H9 (cell line): ENCODE measurements around the gene SEMA5A. TPM values are rescaled to one million over a fixed set of nuclear protein-coding genes. Genes with fewer than 3 reads are reported as not detected.

Source experiments
- DNase-seq: peaks from one replicate; pipeline ENCODE4 v3.0.0-alpha.2; 2017
- H2AFZ ChIP-seq: one replicate; pipeline ENCODE4 v1.6.1; 2013; ENCODE audit warnings: mild to moderate bottlenecking, low read length, control low read depth, moderate library complexity
- H2AK5ac ChIP-seq: 2 replicates; pipeline ENCODE4 v1.6.1; 2013; ENCODE audit warnings: low read length, control low read depth, mixed read lengths; ENCODE audit not compliant: insufficient read length
- H2BK120ac ChIP-seq: one replicate; pipeline ENCODE4 v1.6.1; 2013; ENCODE audit warnings: low read depth, mild to moderate bottlenecking, low read length, control low read depth, inconsistent platforms; ENCODE audit not compliant: poor library complexity, severe bottlenecking
- H2BK12ac ChIP-seq: 2 replicates; pipeline ENCODE4 v1.6.1; 2013; ENCODE audit warnings: low read length, control low read depth, mixed read lengths, low read depth; ENCODE audit not compliant: insufficient read length
- H2BK15ac ChIP-seq: 2 replicates; pipeline ENCODE4 v1.6.1; 2013; ENCODE audit warnings: low read depth, low read length, control low read depth
- H2BK20ac ChIP-seq: one replicate; pipeline ENCODE4 v1.6.1; 2013; ENCODE audit warnings: low read depth, mild to moderate bottlenecking, low read length, control low read depth, inconsistent platforms; ENCODE audit not compliant: poor library complexity, severe bottlenecking
- H2BK5ac ChIP-seq: 2 replicates; pipeline ENCODE4 v1.6.1; 2013; ENCODE audit warnings: low read length, control low read depth, mixed read lengths; ENCODE audit not compliant: insufficient read length
- H3K14ac ChIP-seq: 2 replicates; pipeline ENCODE4 v1.6.1; 2013; ENCODE audit warnings: low read length, control low read depth; ENCODE audit not compliant: insufficient read depth
- H3K18ac ChIP-seq: 2 replicates; pipeline ENCODE4 v1.6.1; 2013; ENCODE audit warnings: low read depth, mild to moderate bottlenecking, mixed read lengths, low read length, control low read depth; ENCODE audit not compliant: insufficient read length
- H3K23ac ChIP-seq: 2 replicates; pipeline ENCODE4 v1.6.1; 2013; ENCODE audit warnings: low read length, control low read depth, mixed read lengths, low read depth; ENCODE audit not compliant: insufficient read length
- H3K23me2 ChIP-seq: 2 replicates; pipeline ENCODE4 v1.6.1; 2013; ENCODE audit warnings: low read depth, mild to moderate bottlenecking, mixed read lengths, low read length, control low read depth; ENCODE audit not compliant: insufficient read length, poor library complexity, severe bottlenecking
- H3K27ac ChIP-seq: 2 replicates; pipeline ENCODE4 v1.5.1; 2013; ENCODE audit warnings: low read length, control low read depth, mixed read lengths, low read depth; ENCODE audit not compliant: insufficient read length
- H3K27me3 ChIP-seq: 2 replicates; pipeline ENCODE4 v1.6.1; 2013; ENCODE audit warnings: low read length, control low read depth, inconsistent platforms; ENCODE audit not compliant: insufficient read depth
- H3K4ac ChIP-seq: 2 replicates; pipeline ENCODE4 v1.6.1; 2013; ENCODE audit warnings: low read depth, mild to moderate bottlenecking, control low read depth, inconsistent platforms, low read length, moderate library complexity
- H3K4me1 ChIP-seq: 2 replicates; pipeline ENCODE4 v1.6.1; 2013; ENCODE audit warnings: low read length, control low read depth, inconsistent platforms; ENCODE audit not compliant: insufficient read depth
- H3K4me2 ChIP-seq: 2 replicates; pipeline ENCODE4 v1.6.1; 2013; ENCODE audit warnings: low read length, control low read depth, mixed read lengths; ENCODE audit not compliant: insufficient read length, insufficient read depth
- H3K56ac ChIP-seq: 2 replicates; pipeline ENCODE4 v1.6.1; 2013; ENCODE audit warnings: low read depth, mild to moderate bottlenecking, mixed read lengths, low read length, control low read depth; ENCODE audit not compliant: insufficient read length
- H3K79me1 ChIP-seq: 2 replicates; pipeline ENCODE4 v1.6.1; 2013; ENCODE audit warnings: low read depth, mild to moderate bottlenecking, moderate library complexity, low read length, control low read depth, inconsistent platforms; ENCODE audit not compliant: insufficient read depth, poor library complexity, severe bottlenecking
- H3K79me2 ChIP-seq: 2 replicates; pipeline ENCODE4 v1.6.1; 2013; ENCODE audit warnings: low read length, control low read depth, inconsistent platforms; ENCODE audit not compliant: insufficient read depth
- H3K9ac ChIP-seq: 2 replicates; pipeline ENCODE4 v1.6.1; 2013; ENCODE audit warnings: low read length, control low read depth, mixed read lengths; ENCODE audit not compliant: insufficient read length; ENCODE audit errors: extremely low read depth
- H3K9me3 ChIP-seq: one replicate; pipeline ENCODE4 v1.6.1; 2013; ENCODE audit warnings: low read depth, low read length, inconsistent platforms; ENCODE audit not compliant: control insufficient read depth
- H3T11ph ChIP-seq: one replicate; pipeline ENCODE4 v1.6.1; 2013; ENCODE audit warnings: mild to moderate bottlenecking, low read length, control low read depth, inconsistent platforms
- H4K20me1 ChIP-seq: one replicate; pipeline ENCODE4 v1.6.1; 2013; ENCODE audit not compliant: control insufficient read depth, insufficient read length, insufficient read depth
- H4K5ac ChIP-seq: 2 replicates; pipeline ENCODE4 v1.6.1; 2013; ENCODE audit warnings: low read depth, mild to moderate bottlenecking, mixed read lengths, low read length, control low read depth; ENCODE audit not compliant: insufficient read length
- H4K8ac ChIP-seq: replicated peaks from 2 replicates; pipeline ENCODE4 v1.6.1; 2013; ENCODE audit warnings: low read length, control low read depth, mixed read lengths, low read depth; ENCODE audit not compliant: insufficient read length
- H4K91ac ChIP-seq: 2 replicates; pipeline ENCODE4 v1.6.1; 2013; ENCODE audit warnings: low read depth, mild to moderate bottlenecking, moderate library complexity, mixed read lengths, low read length, control low read depth; ENCODE audit not compliant: insufficient read length
- H3K27ac Mint-ChIP-seq, 3 experiments: 2 replicates in 2 of 3; 3 replicates in 1 of 3; pipeline ENCODE4 v1.8.0; 2020 to 2021; ENCODE audit warnings: mixed read lengths in 3 of 3, mild to moderate bottlenecking in 1 of 3, moderate library complexity in 1 of 3
- H3K27me3 Mint-ChIP-seq: 2 replicates; pipeline ENCODE4 v1.8.0; 2021; ENCODE audit warnings: low read depth, mild to moderate bottlenecking, moderate library complexity, mixed read lengths
- H3K36me3 Mint-ChIP-seq, 3 experiments: 2 replicates in 2 of 3; 3 replicates in 1 of 3; pipeline ENCODE4 v1.8.0; 2020 to 2021; ENCODE audit warnings: low read depth in 3 of 3, mixed read lengths in 3 of 3; ENCODE audit not compliant: insufficient read depth in 1 of 3
- H3K4me1 Mint-ChIP-seq, 2 experiments: 2 replicates each; pipeline ENCODE4 v1.8.0; 2020; ENCODE audit warnings: mixed read lengths in 2 of 2
- H3K4me3 Mint-ChIP-seq, 2 experiments: 2 replicates in 1 of 2; 3 replicates in 1 of 2; pipeline ENCODE4 v1.8.0; 2020 to 2021; ENCODE audit warnings: mild to moderate bottlenecking in 2 of 2, mixed read lengths in 2 of 2, moderate library complexity in 1 of 2
- H3K9me3 Mint-ChIP-seq, 2 experiments: 2 replicates in 1 of 2; 3 replicates in 1 of 2; pipeline ENCODE4 v1.8.0; 2020; ENCODE audit warnings: mild to moderate bottlenecking in 2 of 2, mixed read lengths in 2 of 2, moderate library complexity in 1 of 2
- WGBS: extraction: QIAGEN DNeasy Blood & Tissue Kit; methylation state at CpG from one replicate; pipeline ENCODE4 v1.1.7; 2013; ENCODE audit warnings: missing lambda C conversion rate, low lambda C conversion rate, mixed read lengths; ENCODE audit not compliant: insufficient read length; ENCODE audit errors: extremely low coverage; 5-methylcytosine and 5-hydroxymethylcytosine counted together
- total RNA-seq: library from RNA; stranded (reverse); gene quantifications from 2 replicates; pipeline ENCODE4 v1.2.1, GENCODE V29; 2021
- TF ChIP-seq, protein P1 (sequence below): fragments of 200-600 bp; sonication (generic); conservative IDR thresholded peaks from 3 replicates; pipeline ENCODE4 v1.8.0; 2021; ENCODE audit warnings: antibody characterized with exemption, mild to moderate bottlenecking

Gene SEMA5A
- total RNA-seq, 1 experiment from 2014 or later = 4.3 TPM

- Histone ChIP-seq H3K23ac (no peak overlapping the region), H2BK20ac (no peak overlapping the region), H3K56ac (no peak overlapping the region), H4K20me1 (no peaks in the 10 kb centered on the region), H3K27ac (no peak overlapping the region), H3K4me2 (no peak overlapping the region), H3K18ac (no peak overlapping the region), H3K14ac (no peak overlapping the region), H3K4ac (no peak overlapping the region), H2BK120ac (no peak overlapping the region), H3K79me1 (no peaks in the 10 kb centered on the region), H3K9ac (no peak overlapping the region), H2BK5ac (no peak overlapping the region), H3K9me3 (no peaks in the 10 kb centered on the region), H2BK12ac (no peak overlapping the region), H3T11ph (no peak overlapping the region), H2AK5ac (no peak overlapping the region), H3K79me2 (no peaks in the 10 kb centered on the region), H3K23me2 (no peaks in the 10 kb centered on the region), H3K4me1 (no peaks in the 10 kb centered on the region), H2AFZ (no peak overlapping the region), H2BK15ac (no peak overlapping the region), H4K5ac (no peak overlapping the region), H4K91ac (no peak overlapping the region), H3K27me3 (no peaks in the 10 kb centered on the region), H4K8ac (no peak overlapping the region)
- Mint-ChIP-seq H3K27ac (no peak overlapping the region), H3K4me3 (no peak overlapping the region), H3K36me3 (no peaks in the 10 kb centered on the region), H3K4me1 (no peaks in the 10 kb centered on the region), H3K9me3 (no peaks in the 10 kb centered on the region), H3K27me3 (no peaks in the 10 kb centered on the region; the same call in 1 of the 2 replicates)
- TF ChIP-seq, protein P1, sequence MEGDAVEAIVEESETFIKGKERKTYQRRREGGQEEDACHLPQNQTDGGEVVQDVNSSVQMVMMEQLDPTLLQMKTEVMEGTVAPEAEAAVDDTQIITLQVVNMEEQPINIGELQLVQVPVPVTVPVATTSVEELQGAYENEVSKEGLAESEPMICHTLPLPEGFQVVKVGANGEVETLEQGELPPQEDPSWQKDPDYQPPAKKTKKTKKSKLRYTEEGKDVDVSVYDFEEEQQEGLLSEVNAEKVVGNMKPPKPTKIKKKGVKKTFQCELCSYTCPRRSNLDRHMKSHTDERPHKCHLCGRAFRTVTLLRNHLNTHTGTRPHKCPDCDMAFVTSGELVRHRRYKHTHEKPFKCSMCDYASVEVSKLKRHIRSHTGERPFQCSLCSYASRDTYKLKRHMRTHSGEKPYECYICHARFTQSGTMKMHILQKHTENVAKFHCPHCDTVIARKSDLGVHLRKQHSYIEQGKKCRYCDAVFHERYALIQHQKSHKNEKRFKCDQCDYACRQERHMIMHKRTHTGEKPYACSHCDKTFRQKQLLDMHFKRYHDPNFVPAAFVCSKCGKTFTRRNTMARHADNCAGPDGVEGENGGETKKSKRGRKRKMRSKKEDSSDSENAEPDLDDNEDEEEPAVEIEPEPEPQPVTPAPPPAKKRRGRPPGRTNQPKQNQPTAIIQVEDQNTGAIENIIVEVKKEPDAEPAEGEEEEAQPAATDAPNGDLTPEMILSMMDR = no peak
- WGBS = no CpG with 5 or more reads among the region's 3 CpGs
- DNase-seq = no peak
Measured at GRCh38 chr5:9105851-9106250, 440.0 kb downstream of the SEMA5A start.
